Chondrocyte (in vitro differentiated cells): ENCODE data around the gene ALG8. TPM values are rescaled to one million over a fixed set of nuclear protein-coding genes. Genes with fewer than 3 reads are reported as not detected.

Source experiments
- DNase-seq: peaks from one replicate; pipeline ENCODE4 v3.0.0; 2021; ENCODE audit warnings: mixed read lengths, low spot score
- H3K27ac Mint-ChIP-seq: one replicate; pipeline ENCODE4 v1.8.0; 2021; ENCODE audit warnings: mild to moderate bottlenecking, moderate library complexity, mixed read lengths; ENCODE audit not compliant: unreplicated experiment
- H3K27me3 Mint-ChIP-seq: 2 replicates; pipeline ENCODE4 v1.8.0; 2021; ENCODE audit warnings: low read depth, mixed read lengths
- H3K36me3 Mint-ChIP-seq: 2 replicates; pipeline ENCODE4 v1.8.0; 2021; ENCODE audit warnings: low read depth, mixed read lengths
- H3K4me1 Mint-ChIP-seq: 2 replicates; pipeline ENCODE4 v1.8.0; 2021; ENCODE audit warnings: low read depth, mild to moderate bottlenecking, mixed read lengths
- H3K4me3 Mint-ChIP-seq: one replicate; pipeline ENCODE4 v1.8.0; 2021; ENCODE audit warnings: mild to moderate bottlenecking, moderate library complexity, mixed read lengths; ENCODE audit not compliant: unreplicated experiment
- H3K9me3 Mint-ChIP-seq: 2 replicates; pipeline ENCODE4 v1.8.0; 2021; ENCODE audit warnings: low read depth, mixed read lengths
- long read RNA-seq: library from polyadenylated mRNA; stranded (forward); transcript quantifications from one replicate; pipeline ENCODE4 v2.0.0, GENCODE V29; 2021
- total RNA-seq: library from RNA; stranded (reverse); gene quantifications from 3 replicates; pipeline ENCODE4 v1.2.1, GENCODE V29; 2021
- TF ChIP-seq, protein P1 (sequence below): fragments of 200-600 bp; sonication (generic); IDR thresholded peaks from 2 replicates; pipeline ENCODE4 v1.5.0; 2021; ENCODE audit warnings: antibody characterized with exemption, mild to moderate bottlenecking, moderate library complexity

The ALG8 gene
- 28.7 to 48.5 TPM (median 30.1 TPM) in 3 replicates for total RNA-seq
- long read RNA-seq, transcript ALG8-201 (13 exons, 1,675 nt) = major isoform, 28 of 42 reads
- long read RNA-seq, partial matches to known transcripts = 0 of 42 reads
- long read RNA-seq, other reads (novel, unspliced or antisense) = 10 of 42 reads

- TF ChIP-seq, protein P1, sequence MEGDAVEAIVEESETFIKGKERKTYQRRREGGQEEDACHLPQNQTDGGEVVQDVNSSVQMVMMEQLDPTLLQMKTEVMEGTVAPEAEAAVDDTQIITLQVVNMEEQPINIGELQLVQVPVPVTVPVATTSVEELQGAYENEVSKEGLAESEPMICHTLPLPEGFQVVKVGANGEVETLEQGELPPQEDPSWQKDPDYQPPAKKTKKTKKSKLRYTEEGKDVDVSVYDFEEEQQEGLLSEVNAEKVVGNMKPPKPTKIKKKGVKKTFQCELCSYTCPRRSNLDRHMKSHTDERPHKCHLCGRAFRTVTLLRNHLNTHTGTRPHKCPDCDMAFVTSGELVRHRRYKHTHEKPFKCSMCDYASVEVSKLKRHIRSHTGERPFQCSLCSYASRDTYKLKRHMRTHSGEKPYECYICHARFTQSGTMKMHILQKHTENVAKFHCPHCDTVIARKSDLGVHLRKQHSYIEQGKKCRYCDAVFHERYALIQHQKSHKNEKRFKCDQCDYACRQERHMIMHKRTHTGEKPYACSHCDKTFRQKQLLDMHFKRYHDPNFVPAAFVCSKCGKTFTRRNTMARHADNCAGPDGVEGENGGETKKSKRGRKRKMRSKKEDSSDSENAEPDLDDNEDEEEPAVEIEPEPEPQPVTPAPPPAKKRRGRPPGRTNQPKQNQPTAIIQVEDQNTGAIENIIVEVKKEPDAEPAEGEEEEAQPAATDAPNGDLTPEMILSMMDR = no peak
- peak within 1 kb of the TSS; percentile 95 for H3K27ac Mint-ChIP-seq
- peaks cover 27% of the 10 kb centered on the region for H3K4me1 Mint-ChIP-seq
- H3K4me3 Mint-ChIP-seq = peak within 1 kb of the TSS; percentile 88
- H3K9me3 Mint-ChIP-seq = no peaks in the 10 kb centered on the region
- H3K36me3 Mint-ChIP-seq = peaks cover 6% of the 10 kb centered on the region
- H3K27me3 Mint-ChIP-seq = no peaks in the 10 kb centered on the region
- DNase-seq = peak; percentile 97
These were observed at the start of gene ALG8 for GRCh38 chr11:78139422-78140391. TSS of gene ALG8 (minus strand) at chr11:78139626. CDS start at chr11:78139588, 38 bp downstream.

GRCh38 chr11:78188286-78189173 is 49.1 kb upstream of the ALG8 start, which contains the start of the genes KCTD21 and USP35:
TSS of gene KCTD21 (minus strand) at chr11:78188626. CDS start at chr11:78174554, 14,072 bp downstream.
TSS of gene USP35 (plus strand) at chr11:78188919. CDS start at chr11:78196246, 7,327 bp downstream.
- H3K36me3 Mint-ChIP-seq = peaks cover 1% of the 10 kb centered on the region
- peaks cover 68% of the 10 kb centered on the region for H3K4me1 Mint-ChIP-seq
- no peaks in the 10 kb centered on the region for H3K27me3 Mint-ChIP-seq
- TF ChIP-seq, protein P1 = no peak
- H3K27ac Mint-ChIP-seq = peak within 1 kb of the TSS; percentile 97
- H3K4me3 Mint-ChIP-seq = peak within 1 kb of the TSS; percentile 98
- H3K9me3 Mint-ChIP-seq = no peaks in the 10 kb centered on the region
- DNase-seq = peak; percentile 99

- no peak for DNase-seq
- Mint-ChIP-seq H3K27ac (peak overlapping the region; percentile 97), H3K27me3 (no peaks in the 10 kb centered on the region), H3K36me3 (peaks cover 1% of the 10 kb centered on the region), H3K9me3 (no peaks in the 10 kb centered on the region), H3K4me3 (peak overlapping the region; percentile 98), H3K4me1 (peaks cover 60% of the 10 kb centered on the region)
- TF ChIP-seq, protein P1 = peak; percentile 1
These were observed 48.2 kb upstream of the ALG8 start for GRCh38 chr11:78187366-78188285.

DNA sequence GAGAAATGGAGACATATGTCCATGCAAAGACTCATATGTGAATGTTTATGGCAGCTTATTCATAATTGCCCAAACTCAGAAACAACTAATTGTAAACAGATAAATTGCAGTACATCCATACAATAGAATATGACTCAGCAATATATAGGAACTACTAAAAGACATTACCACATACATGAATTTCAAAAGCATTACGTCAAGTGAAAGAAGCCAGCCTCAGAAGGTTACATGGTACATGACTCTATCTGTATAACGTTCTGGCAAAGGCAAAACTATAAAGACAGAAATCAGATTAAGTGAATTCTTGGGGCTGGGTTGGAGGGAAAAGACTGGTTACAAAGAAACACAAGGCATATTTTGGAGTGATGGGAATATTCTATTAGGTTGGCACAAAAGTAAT is 41.8 kb upstream of the ALG8 start:
- Mint-ChIP-seq H3K36me3 (peaks cover 7% of the 10 kb centered on the region), H3K27me3 (no peaks in the 10 kb centered on the region), H3K4me3 (no peak overlapping the region), H3K9me3 (peaks cover 2% of the 10 kb centered on the region), H3K4me1 (peaks cover 24% of the 10 kb centered on the region), H3K27ac (peak overlapping the region; percentile 0)
- DNase-seq = no peak
- TF ChIP-seq, protein P1 = no peak
